GM12878 (cell line): ENCODE measurements around the gene HNRNPDL. TPM values are rescaled to one million over a fixed set of nuclear protein-coding genes. Genes with fewer than 3 reads are reported as not detected.

ENCODE experiments used
- polyA plus RNA-seq, 11 experiments: library from polyadenylated mRNA; depleted of rRNA in 4 of 11; unstranded in 6 of 11; stranded (reverse) in 5 of 11; fragments of >200 nt; fragmentation: Nextera tagmentation in 4 of 11; fragmentation: Illumina TruSeq in 1 of 11; extraction: Ambion mirVana in 4 of 11; extraction: Trizol in 1 of 11; gene quantifications; 1 replicate in 1 of 11; 2 replicates in 10 of 11; pipeline versions ENCODE4 v1.2.1 to v1.2.3, GENCODE V29; 2011 to 2016; ENCODE audit warnings: inconsistent platforms in 2 of 11, missing spikeins in 2 of 11, low read depth in 1 of 11
- small RNA-seq: library from RNA; depleted of rRNA; stranded (forward); fragments of <200 nt; gene quantifications from one replicate; pipeline ENCODE3, GENCODE V24; 2014
- total RNA-seq, 4 experiments: library from RNA; depleted of rRNA in 3 of 4; stranded (reverse); fragments of >200 nt in 3 of 4; fragmentation: Illumina TruSeq in 1 of 4; extraction: Trizol in 1 of 4; gene quantifications; 2 replicates each; pipeline versions ENCODE4 v1.2.1 to v1.2.3, GENCODE V29; 2013 to 2021

The HNRNPDL gene
- total and polyA plus RNA-seq, 10 of the 15 experiments (the other 5 are each of a cell fraction or from before 2014, with no cell fraction given), result 217 to 510 (median 345) TPM

Small RNA genes within 50 kb of the gene (small RNA-seq; reads per million reads assigned to genes)
- gene RF00150, result not detected

Other genes with a start within 250 kb of the HNRNPDL start
- 76.6 and 85.1 TPM in 2 replicates for gene HNRNPD, start 56.5 kb downstream of the HNRNPDL start, total RNA-seq (2014; rRNA removed)
- gene HNRNPD, start 56.5 kb downstream of the HNRNPDL start, total RNA-seq (2014; rRNA removed; fragmentation: Illumina TruSeq; extraction: Trizol), result 94.6 and 107 TPM in 2 replicates
- gene HNRNPD, start 56.5 kb downstream of the HNRNPDL start, total RNA-seq (2021), result 310 and 343 TPM in 2 replicates
- gene HNRNPD, start 56.5 kb downstream of the HNRNPDL start, polyA plus RNA-seq (2011; rRNA removed), result 147 and 165 TPM in 2 replicates
- 882 and 1,219 TPM in 2 replicates for gene HNRNPD, start 56.5 kb downstream of the HNRNPDL start, polyA plus RNA-seq (2014; fragmentation: Illumina TruSeq; extraction: Trizol)
- 100 to 1,000 TPM; 183 to 313 TPM for gene HNRNPD, start 56.5 kb downstream of the HNRNPDL start, polyA plus RNA-seq (2014; fragmentation: Nextera tagmentation; extraction: Ambion mirVana)
- 218 and 247 TPM in 2 replicates for gene HNRNPD, start 56.5 kb downstream of the HNRNPDL start, polyA plus RNA-seq (2014; rRNA removed)
- gene HNRNPD, start 56.5 kb downstream of the HNRNPDL start, polyA plus RNA-seq (2016; fragmentation: Nextera tagmentation; extraction: Ambion mirVana), result 100 to 1,000 TPM; 390 to 455 TPM
- gene ENOPH1, start 128 bp upstream of the HNRNPDL start, total RNA-seq (2014; rRNA removed), result 47.4 and 52.2 TPM in 2 replicates
- gene ENOPH1, start 128 bp upstream of the HNRNPDL start, total RNA-seq (2014; rRNA removed; fragmentation: Illumina TruSeq; extraction: Trizol), result 51.1 and 54.5 TPM in 2 replicates
- 45.1 and 46.1 TPM in 2 replicates for gene ENOPH1, start 128 bp upstream of the HNRNPDL start, total RNA-seq (2021)
- 24.4 and 32.2 TPM in 2 replicates for gene ENOPH1, start 128 bp upstream of the HNRNPDL start, polyA plus RNA-seq (2011; rRNA removed)
- 61.2 and 78.4 TPM in 2 replicates for gene ENOPH1, start 128 bp upstream of the HNRNPDL start, polyA plus RNA-seq (2014; fragmentation: Illumina TruSeq; extraction: Trizol)
- gene ENOPH1, start 128 bp upstream of the HNRNPDL start, polyA plus RNA-seq (2014; fragmentation: Nextera tagmentation; extraction: Ambion mirVana), result 10 to 100 TPM; 37.4 to 43.1 TPM
- gene ENOPH1, start 128 bp upstream of the HNRNPDL start, polyA plus RNA-seq (2014; rRNA removed), result 41.3 and 44.1 TPM in 2 replicates
- gene ENOPH1, start 128 bp upstream of the HNRNPDL start, polyA plus RNA-seq (2016; fragmentation: Nextera tagmentation; extraction: Ambion mirVana), result 10 to 100 TPM; 81.1 to 83.6 TPM
- 0.05 TPM in 1 of 2 replicates, not detected in the other for gene TMEM150C, start 131.5 kb upstream of the HNRNPDL start, total RNA-seq (2014; rRNA removed)
- 0.04 and 0.09 TPM in 2 replicates for gene TMEM150C, start 131.5 kb upstream of the HNRNPDL start, total RNA-seq (2014; rRNA removed; fragmentation: Illumina TruSeq; extraction: Trizol)
- gene TMEM150C, start 131.5 kb upstream of the HNRNPDL start, total RNA-seq (2021), result 0.13 TPM in 2 replicates
- gene TMEM150C, start 131.5 kb upstream of the HNRNPDL start, polyA plus RNA-seq (2011; rRNA removed), result not detected in 2 replicates
- 0.06 and 0.13 TPM in 2 replicates for gene TMEM150C, start 131.5 kb upstream of the HNRNPDL start, polyA plus RNA-seq (2014; fragmentation: Illumina TruSeq; extraction: Trizol)
- under 1 TPM; 0.05 to 0.21 TPM for gene TMEM150C, start 131.5 kb upstream of the HNRNPDL start, polyA plus RNA-seq (2014; fragmentation: Nextera tagmentation; extraction: Ambion mirVana)
- gene TMEM150C, start 131.5 kb upstream of the HNRNPDL start, polyA plus RNA-seq (2014; rRNA removed), result 0.04 and 0.27 TPM in 2 replicates
- under 1 TPM; 0.77 to 0.78 TPM for gene TMEM150C, start 131.5 kb upstream of the HNRNPDL start, polyA plus RNA-seq (2016; fragmentation: Nextera tagmentation; extraction: Ambion mirVana)